Transverse colon (tissue), 4 donors: ENCODE measurements around the gene CAMSAP1.

Experiments used
- CTCF ChIP-seq, 5 experiments: fragments of 200-600 bp in 3 of 5; fragments of 450-650 bp in 2 of 5; sonication (generic) in 3 of 5; IDR thresholded peaks; 1 replicate in 2 of 5; 2 replicates in 3 of 5; pipeline ENCODE4 v1.5.1; 2016 to 2017; ENCODE audit warnings: antibody characterized with exemption in 5 of 5, inconsistent platforms in 3 of 5, mild to moderate bottlenecking in 2 of 5, moderate library complexity in 1 of 5
- POLR2A ChIP-seq: fragments of 450-650 bp; IDR thresholded peaks from one replicate; pipeline ENCODE4 v1.6.1; 2016; ENCODE audit warnings: antibody characterized with exemption, mild to moderate bottlenecking, moderate library complexity
- POLR2AphosphoS5 ChIP-seq, 3 donors: sonication (generic); formaldehyde crosslinking; IDR thresholded peaks; one replicate each; pipeline ENCODE4 v1.6.1; 2016; ENCODE audit warnings: antibody characterized with exemption in 3 of 3

GRCh38 chr9:135787776-135788575 is 119.4 kb downstream of the CAMSAP1 start:
- TF ChIP-seq CTCF (IDR thresholded peaks at IDR 0.05) (no peak), POLR2A (no peak), POLR2AphosphoS5 (IDR thresholded peaks at IDR 0.05) (no peak)
